Neuron (in vitro differentiated cells): ENCODE data around the gene WDR18.

Experiments
- H2AFZ ChIP-seq: one replicate; pipeline ENCODE4 v1.6.1; 2013; ENCODE audit warnings: low read depth, mild to moderate bottlenecking, inconsistent platforms, low read length, moderate library complexity
- H3K27me3 ChIP-seq: one replicate; pipeline ENCODE4 v1.6.1; 2013; ENCODE audit warnings: low read length; ENCODE audit not compliant: insufficient read depth
- H3K36me3 ChIP-seq: one replicate; pipeline ENCODE4 v1.6.1; 2013; ENCODE audit warnings: low read length; ENCODE audit not compliant: insufficient read depth
- H3K4me1 ChIP-seq: one replicate; pipeline ENCODE4 v1.6.1; 2013; ENCODE audit warnings: low read length; ENCODE audit not compliant: insufficient read depth
- H3K4me3 ChIP-seq: 2 replicates; pipeline ENCODE4 v1.5.1; 2013; ENCODE audit warnings: mild to moderate bottlenecking, low read length, moderate library complexity
- H3K9me3 ChIP-seq: one replicate; pipeline ENCODE4 v1.6.1; 2013; ENCODE audit warnings: low read length

The WDR18 gene

GRCh38 chr19:964116-964520 lies 20.0 kb upstream of the WDR18 start:
- Histone ChIP-seq H3K4me1 (peaks cover 3% of the 10 kb centered on the region), H2AFZ (no peak overlapping the region), H3K36me3 (peaks cover 50% of the 10 kb centered on the region), H3K9me3 (peaks cover 21% of the 10 kb centered on the region), H3K27me3 (no peaks in the 10 kb centered on the region), H3K4me3 (no peak overlapping the region)

GRCh38 chr19:964761-965694 lies 19.1 kb upstream of the WDR18 start:
- Histone ChIP-seq H3K36me3 (peaks cover 57% of the 10 kb centered on the region), H3K4me3 (no peak overlapping the region), H3K4me1 (peaks cover 3% of the 10 kb centered on the region), H3K27me3 (no peaks in the 10 kb centered on the region), H2AFZ (no peak overlapping the region), H3K9me3 (peaks cover 25% of the 10 kb centered on the region)

DNA sequence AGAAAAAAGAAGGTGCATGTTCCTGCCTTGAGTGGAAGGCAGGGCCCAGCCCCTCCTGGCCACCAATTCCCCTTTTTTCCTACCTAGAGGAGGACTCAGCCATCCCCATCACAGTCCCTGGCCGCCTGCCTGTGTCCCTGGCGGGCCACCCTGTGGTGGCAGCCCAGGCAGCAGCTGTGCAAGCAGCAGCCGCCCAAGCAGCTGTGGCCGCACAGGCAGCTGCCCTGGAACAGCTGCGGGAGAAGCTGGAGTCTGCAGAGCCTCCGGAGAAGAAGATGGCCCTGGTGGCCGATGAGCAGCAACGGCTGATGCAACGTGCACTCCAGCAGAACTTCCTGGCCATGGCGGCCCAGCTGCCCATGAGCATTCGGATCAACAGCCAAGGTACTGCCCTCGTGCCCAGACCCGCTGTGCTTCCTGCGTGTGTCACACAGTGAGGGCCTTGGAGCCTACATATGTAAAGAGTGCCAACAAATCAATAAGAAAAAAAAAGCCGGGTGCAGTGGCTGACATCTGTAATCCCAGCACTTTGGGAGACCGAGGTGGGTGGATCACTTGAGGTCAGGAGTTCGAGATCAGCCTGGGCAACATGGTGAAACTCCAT lies 17.6 kb upstream of the WDR18 start:
- H3K9me3 ChIP-seq: peaks cover 35% of the 10 kb centered on the region
- H3K36me3 ChIP-seq: peaks cover 67% of the 10 kb centered on the region
- H2AFZ ChIP-seq: no peak overlapping the region
- no peaks in the 10 kb centered on the region for H3K27me3 ChIP-seq
- no peak overlapping the region for H3K4me3 ChIP-seq
- no peaks in the 10 kb centered on the region for H3K4me1 ChIP-seq

DNA sequence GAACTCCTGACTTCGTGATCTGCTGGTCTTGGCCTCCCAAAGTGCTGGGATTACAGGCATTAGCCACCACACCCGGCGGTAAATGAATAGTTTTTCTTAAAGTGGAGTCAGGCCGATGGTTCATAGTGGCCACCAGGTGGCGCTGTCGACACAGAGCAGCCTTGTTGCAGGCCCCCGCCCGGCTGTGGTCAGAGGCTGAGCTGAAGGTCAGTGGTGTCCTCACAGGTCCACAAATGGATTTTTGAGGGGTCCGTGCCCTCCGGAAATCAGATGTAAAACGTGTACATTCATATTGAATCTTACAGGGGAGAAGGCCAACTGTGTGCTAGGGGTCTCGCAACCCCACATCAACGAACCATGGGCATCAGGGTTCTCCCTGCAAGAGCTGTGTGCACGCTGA lies 13.4 kb upstream of the WDR18 start:
- Histone ChIP-seq H3K9me3 (peaks cover 29% of the 10 kb centered on the region), H3K4me1 (no peaks in the 10 kb centered on the region)

GRCh38 chr19:971795-972194 lies 12.3 kb upstream of the WDR18 start:
- Histone ChIP-seq H3K36me3 (peaks cover 44% of the 10 kb centered on the region), H3K4me1 (no peaks in the 10 kb centered on the region), H3K27me3 (no peaks in the 10 kb centered on the region), H3K9me3 (peaks cover 24% of the 10 kb centered on the region), H3K4me3 (no peak overlapping the region), H2AFZ (no peak overlapping the region)

More for the DNA sequence above, 13.4 kb upstream of the WDR18 start:
- Histone ChIP-seq H3K36me3 (peaks cover 49% of the 10 kb centered on the region), H3K27me3 (no peaks in the 10 kb centered on the region), H2AFZ (no peak overlapping the region), H3K4me3 (no peak overlapping the region)

DNA sequence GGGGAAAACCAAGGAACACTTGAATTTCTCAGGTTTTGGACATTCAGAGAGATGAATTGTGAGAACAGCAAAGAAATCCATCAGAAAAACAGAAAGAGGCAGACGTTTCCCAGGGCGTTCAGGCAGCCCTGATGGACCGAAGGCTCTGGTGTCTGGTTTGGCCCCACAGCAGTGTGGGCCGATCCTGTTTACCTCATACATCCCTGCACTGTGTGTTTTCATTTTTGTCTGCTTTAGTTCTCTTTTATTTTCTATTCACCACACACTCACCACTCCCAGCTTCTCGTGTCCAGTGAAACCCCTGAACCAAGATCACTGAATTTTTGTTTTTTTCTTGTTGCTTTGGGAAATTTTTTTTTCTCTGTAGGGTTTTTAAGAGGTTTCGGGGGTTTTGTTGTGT lies 11.9 kb upstream of the WDR18 start:
- Histone ChIP-seq H3K4me3 (no peak overlapping the region), H2AFZ (no peak overlapping the region), H3K4me1 (no peaks in the 10 kb centered on the region), H3K27me3 (no peaks in the 10 kb centered on the region), H3K36me3 (peaks cover 40% of the 10 kb centered on the region), H3K9me3 (peaks cover 24% of the 10 kb centered on the region)

DNA sequence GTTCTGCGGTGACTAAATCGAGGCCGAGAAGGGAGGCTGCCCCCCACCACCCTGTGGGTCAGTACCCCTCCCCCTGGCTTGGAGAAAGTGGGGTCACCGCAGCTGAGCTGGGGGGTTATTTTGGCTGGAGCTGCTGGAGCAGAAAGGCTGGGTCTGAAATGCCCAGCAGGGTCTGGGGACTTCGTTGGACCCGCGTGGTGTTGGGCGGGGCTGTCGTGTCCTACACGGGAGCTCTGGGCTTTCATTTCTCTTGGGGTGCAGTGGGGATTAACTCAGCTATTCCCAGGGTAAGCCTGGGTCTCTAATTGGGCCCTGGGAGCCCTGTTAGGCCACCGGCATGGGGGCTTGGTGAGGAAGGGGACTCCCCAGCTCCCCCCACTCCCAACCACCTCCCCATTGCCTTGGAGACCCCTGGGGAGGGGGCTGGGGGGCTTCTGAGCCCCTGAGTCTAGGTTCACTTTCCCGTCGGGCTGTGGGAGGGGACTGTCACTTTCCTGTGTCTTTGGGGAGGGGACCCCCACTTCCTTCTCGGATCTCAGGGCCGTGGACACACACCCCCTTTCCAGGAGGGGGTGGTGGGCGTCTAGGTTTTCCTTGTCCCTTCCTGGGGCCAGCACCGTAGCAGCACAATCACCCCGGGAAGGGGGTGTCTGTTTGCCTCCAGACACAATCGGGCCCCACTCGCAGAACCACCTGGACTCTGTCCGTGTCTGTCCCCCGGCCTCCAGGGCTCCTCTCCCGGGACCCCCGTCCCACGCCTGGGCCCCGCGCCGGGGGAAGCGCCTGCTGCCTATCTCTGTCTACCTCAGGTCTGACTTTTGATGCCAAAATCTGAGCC lies 10.2 kb upstream of the WDR18 start:
- Histone ChIP-seq H3K9me3 (peaks cover 18% of the 10 kb centered on the region), H3K36me3 (peaks cover 29% of the 10 kb centered on the region), H3K27me3 (no peaks in the 10 kb centered on the region), H2AFZ (no peak overlapping the region), H3K4me1 (no peaks in the 10 kb centered on the region), H3K4me3 (no peak overlapping the region)

GRCh38 chr19:974564-975257 lies 9.4 kb upstream of the WDR18 start:
- Histone ChIP-seq H3K4me1 (peaks cover 6% of the 10 kb centered on the region), H3K4me3 (no peak overlapping the region), H3K36me3 (peaks cover 23% of the 10 kb centered on the region), H3K9me3 (peaks cover 14% of the 10 kb centered on the region), H2AFZ (no peak overlapping the region), H3K27me3 (no peaks in the 10 kb centered on the region)

DNA sequence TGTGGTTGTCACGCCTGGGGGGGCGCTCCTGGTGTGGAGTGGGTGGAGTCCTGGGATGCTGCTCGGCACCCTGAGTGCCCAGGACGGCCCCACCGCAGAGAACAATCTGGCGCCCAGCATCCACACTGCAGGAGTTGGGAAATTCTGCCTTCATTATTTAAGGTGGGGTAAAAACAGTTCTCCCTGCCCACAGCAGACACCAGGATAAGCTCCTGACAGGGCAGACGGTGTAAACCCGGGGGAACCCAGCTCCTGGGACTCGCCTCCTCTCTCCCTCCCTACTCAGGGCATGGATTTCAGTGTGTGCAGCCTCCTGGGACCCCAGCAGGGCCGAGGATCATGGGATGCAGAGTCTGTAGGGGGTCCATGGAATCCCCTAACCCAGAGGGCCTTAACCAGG lies 7.7 kb upstream of the WDR18 start:
- Histone ChIP-seq H2AFZ (no peak overlapping the region), H3K36me3 (peaks cover 10% of the 10 kb centered on the region), H3K9me3 (peaks cover 3% of the 10 kb centered on the region), H3K27me3 (no peaks in the 10 kb centered on the region), H3K4me3 (no peak overlapping the region), H3K4me1 (peaks cover 16% of the 10 kb centered on the region)

- Histone ChIP-seq H3K9me3 (peaks cover 2% of the 10 kb centered on the region), H2AFZ (no peak overlapping the region), H3K4me1 (peaks cover 16% of the 10 kb centered on the region), H3K36me3 (peaks cover 6% of the 10 kb centered on the region), H3K27me3 (no peaks in the 10 kb centered on the region), H3K4me3 (no peak overlapping the region)
These were observed 7.1 kb upstream of the WDR18 start for GRCh38 chr19:977058-977464.

DNA sequence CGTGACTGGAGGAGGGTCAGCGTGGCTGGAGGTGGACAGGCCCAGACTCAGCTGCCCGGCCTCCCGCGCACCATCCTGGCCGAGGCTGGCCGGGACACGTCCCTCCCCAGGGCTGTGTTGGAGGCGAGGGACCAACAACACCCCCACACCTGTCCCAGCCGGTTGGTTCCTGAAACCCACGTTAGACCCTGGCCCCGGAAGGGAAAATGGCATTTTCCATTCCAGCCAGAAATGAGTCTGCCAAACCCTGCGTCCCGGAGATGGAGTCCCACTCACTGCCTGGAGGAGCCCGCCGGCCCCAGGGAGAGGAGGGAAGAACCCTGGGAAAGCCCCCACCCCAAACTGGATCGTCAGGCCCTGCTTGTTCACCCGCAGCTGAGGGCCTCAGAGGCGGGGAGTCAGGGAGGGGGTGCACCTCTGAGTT lies 4.8 kb upstream of the WDR18 start:
- no peaks in the 10 kb centered on the region for H3K27me3 ChIP-seq
- H3K9me3 ChIP-seq: no peaks in the 10 kb centered on the region
- no peaks in the 10 kb centered on the region for H3K36me3 ChIP-seq

DNA sequence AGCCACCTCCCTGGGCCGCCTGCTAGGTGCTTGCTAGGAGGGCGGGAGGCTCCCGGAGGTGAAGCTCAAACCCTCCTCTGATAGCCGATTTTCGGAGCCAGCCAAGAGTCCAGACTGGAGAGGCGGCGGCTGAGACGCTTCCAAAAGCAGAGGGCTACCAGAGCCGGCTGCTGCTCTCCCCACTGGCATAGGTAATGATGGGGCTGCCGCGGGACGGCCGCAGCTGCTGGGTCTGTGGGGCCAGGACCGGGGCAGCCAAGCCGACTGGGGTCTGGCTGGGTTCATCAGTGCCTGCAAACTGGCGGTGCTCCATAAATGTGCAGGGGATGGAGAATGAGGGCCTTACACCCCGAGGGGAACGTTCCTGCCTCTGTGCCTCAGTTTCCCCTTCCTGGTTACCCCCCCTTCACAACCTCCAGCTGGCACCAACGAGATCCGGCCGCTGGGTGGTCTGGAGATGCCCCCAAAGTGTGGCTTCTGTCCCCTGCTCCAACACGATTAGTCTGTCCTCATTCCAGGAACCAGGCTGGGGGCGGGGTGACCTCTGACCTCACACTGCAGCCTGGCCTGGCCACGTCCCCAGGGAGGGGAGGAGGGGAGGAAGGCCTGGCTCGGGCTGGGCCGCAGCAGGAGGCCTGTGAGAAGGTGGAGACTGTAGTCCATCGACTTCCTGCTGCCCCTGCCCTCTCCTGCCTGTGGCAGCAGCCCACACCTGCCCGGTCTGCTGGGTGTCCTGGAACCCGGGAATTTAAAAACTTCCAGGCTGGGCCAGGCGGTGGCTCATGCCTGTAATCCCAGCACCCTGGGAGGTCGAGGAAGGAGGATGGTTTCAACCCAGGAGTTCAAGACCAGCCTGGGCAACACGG lies 3.8 kb upstream of the WDR18 start:
- Histone ChIP-seq H3K4me3 (peak overlapping the region; percentile 2), H3K9me3 (no peaks in the 10 kb centered on the region), H3K36me3 (no peaks in the 10 kb centered on the region), H3K4me1 (peaks cover 23% of the 10 kb centered on the region), H3K27me3 (no peaks in the 10 kb centered on the region), H2AFZ (no peak overlapping the region)

More for the DNA sequence above, 4.8 kb upstream of the WDR18 start:
- H3K4me3 ChIP-seq: no peak overlapping the region
- H3K4me1 ChIP-seq: peaks cover 19% of the 10 kb centered on the region
- no peak overlapping the region for H2AFZ ChIP-seq
